Testis (tissue), 3 donors: ENCODE data around the gene PLEK2. TPM values are rescaled to one million over a fixed set of nuclear protein-coding genes. Genes with fewer than 3 reads are reported as not detected.

ENCODE experiments used
- DNase-seq: peaks from one replicate; pipeline ENCODE4 v3.0.0-alpha.2; 2019
- H3K27ac ChIP-seq, 2 donors: fragments of 200-600 bp; sonication (generic); one replicate each; pipeline ENCODE4 v1.5.1; 2019
- H3K27me3 ChIP-seq: fragments of 200-600 bp; sonication (generic); one replicate; pipeline ENCODE4 v1.5.1; 2019
- H3K36me3 ChIP-seq: fragments of 200-600 bp; sonication (generic); one replicate; pipeline ENCODE4 v1.5.1; 2017; ENCODE audit warnings: low read depth; ENCODE audit errors: missing control alignments
- H3K4me1 ChIP-seq: fragments of 200-600 bp; sonication (generic); one replicate; pipeline ENCODE4 v1.5.1; 2019
- H3K4me3 ChIP-seq, 2 donors: fragments of 200-600 bp; sonication (generic); one replicate each; pipeline ENCODE4 v1.5.1; 2017 to 2019
- H3K9me3 ChIP-seq: fragments of 200-600 bp; sonication (generic); one replicate; pipeline ENCODE4 v1.5.1; 2017
- CTCF ChIP-seq, 3 experiments: fragments of 450-650 bp in 2 of 3; fragments of 200-600 bp in 1 of 3; sonication (generic) in 1 of 3; IDR thresholded peaks; one replicate each; pipeline ENCODE4 v1.5.1; 2016 to 2019; ENCODE audit warnings: antibody characterized with exemption in 3 of 3, mild to moderate bottlenecking in 2 of 3, moderate library complexity in 1 of 3
- POLR2A ChIP-seq: fragments of 450-650 bp; IDR thresholded peaks from one replicate; pipeline ENCODE4 v1.6.1; 2017; ENCODE audit warnings: antibody characterized with exemption, mild to moderate bottlenecking, moderate library complexity
- WGBS, 2 donors: methylation state at CpG; one replicate each; pipeline ENCODE4 v1.1.5; 2018; 5-methylcytosine and 5-hydroxymethylcytosine counted together
- intact Hi-C: fragments of 100-400 bp; cut with DNase I; formaldehyde crosslinking; loops from one replicate; pipeline ENCODE4 v1.15.1; 2023; ENCODE audit warnings: low total_unique reads
- polyA plus RNA-seq: library from polyadenylated mRNA; stranded (reverse); fragments of 350-450 nt; fragmentation: Illumina TruSeq; extraction: RNeasy Lipid Tissue Mini Kit (QIAGEN cat#74804); gene quantifications from one replicate; pipeline ENCODE4 v1.2.3, GENCODE V29; 2014; ENCODE audit warnings: low read depth, low replicate concordance; ENCODE audit not compliant: insufficient read depth
- total RNA-seq, 2 donors: library from RNA; depleted of rRNA; stranded (reverse); fragments of >200 nt; gene quantifications; one replicate each; pipeline ENCODE4 v1.2.3, GENCODE V29; 2016

The PLEK2 gene
- total and polyA plus RNA-seq, 3 donors from 2014 or later: 4.2 to 7.1 (median 5.7) TPM

GRCh38 chr14:67372833-67373232, 39.1 kb downstream of the PLEK2 start:
- no peaks in the 10 kb centered on the region for H3K4me1 ChIP-seq
- WGBS, 2 donors: 96 to 100% methylated on average over 1 of the region's 1 CpG
- no peak overlapping the region for H3K4me3 ChIP-seq
- TF ChIP-seq CTCF (IDR thresholded peaks at IDR 0.05) (no peak), POLR2A (no peak)
- intact Hi-C loops: no loop called here
- no peak overlapping the region for H3K27ac ChIP-seq
- no peak for DNase-seq
- H3K36me3 ChIP-seq: no peaks in the 10 kb centered on the region
- no peaks in the 10 kb centered on the region for H3K27me3 ChIP-seq
- H3K9me3 ChIP-seq: no peaks in the 10 kb centered on the region

GRCh38 chr14:67371247-67372148, 40.5 kb downstream of the PLEK2 start:
- Histone ChIP-seq H3K27me3 (no peaks in the 10 kb centered on the region), H3K4me3 (no peak overlapping the region), H3K9me3 (no peaks in the 10 kb centered on the region), H3K4me1 (no peaks in the 10 kb centered on the region), H3K27ac (no peak overlapping the region), H3K36me3 (no peaks in the 10 kb centered on the region)
- TF ChIP-seq POLR2A: no peak
- no peak for TF ChIP-seq CTCF (IDR thresholded peaks at IDR 0.05)
- 87 to 93% methylated on average over 4 of the region's 4 CpGs for WGBS, 2 donors
- DNase-seq: no peak
- intact Hi-C loops: no loop called here

- intact Hi-C loops: no loop called here
- TF ChIP-seq CTCF (IDR thresholded peaks at IDR 0.05): no peak
- TF ChIP-seq POLR2A: no peak
- Histone ChIP-seq H3K4me1 (no peaks in the 10 kb centered on the region), H3K9me3 (no peaks in the 10 kb centered on the region), H3K27me3 (no peaks in the 10 kb centered on the region), H3K4me3 (no peak overlapping the region), H3K27ac (no peak overlapping the region), H3K36me3 (no peaks in the 10 kb centered on the region)
- WGBS, 2 donors: 91 to 96% methylated on average over 5 of the region's 5 CpGs
- no peak for DNase-seq
Observed at GRCh38 chr14:67370830-67371229, 41.1 kb downstream of the PLEK2 start.

- Histone ChIP-seq H3K36me3 (no peaks in the 10 kb centered on the region), H3K27me3 (no peaks in the 10 kb centered on the region), H3K9me3 (no peaks in the 10 kb centered on the region), H3K4me3 (no peak overlapping the region), H3K27ac (no peak overlapping the region), H3K4me1 (peaks cover 10% of the 10 kb centered on the region)
- TF ChIP-seq POLR2A (no peak), CTCF (IDR thresholded peaks at IDR 0.05) (no peak)
- intact Hi-C loops: no loop called here
- DNase-seq: no peak
- WGBS, 2 donors: 89 to 94% methylated on average over 4 of the region's 4 CpGs
Observed at GRCh38 chr14:67365476-67365875, 46.5 kb downstream of the PLEK2 start.
